Heart left ventricle (tissue), 16 donors: Measurements from ENCODE around the gene NOP53. TPM values are rescaled to one million over a fixed set of nuclear protein-coding genes. Genes with fewer than 3 reads are reported as not detected.

Experiments
- ATAC-seq, 4 donors: fragments of 200-7000 bp; cut with Tn5 transposase; one replicate each; pipeline ENCODE4 v1.9.1; 2020 to 2022; ENCODE audit warnings: moderate library complexity in 4 of 4, mild to moderate bottlenecking in 3 of 4, moderate number of reproducible peaks in 1 of 4
- DNase-seq, 5 donors: peaks; one replicate each; pipeline ENCODE4 v3.0.0-alpha.2; 2020
- H3K27ac ChIP-seq, 12 donors: fragments of 200-600 bp; sonication (generic) in 4 of 12; one replicate each; pipeline versions ENCODE4 v1.5.0 to v1.8.0; 2016 to 2022; ENCODE audit warnings: mild to moderate bottlenecking in 2 of 12
- H3K27me3 ChIP-seq, 9 donors: fragments of 200-600 bp; sonication (generic) in 2 of 9; one replicate each; pipeline versions ENCODE4 v1.5.1 to v1.8.0; 2016 to 2022; ENCODE audit warnings: mild to moderate bottlenecking in 3 of 9
- H3K36me3 ChIP-seq, 9 donors: fragments of 200-600 bp; sonication (generic) in 2 of 9; one replicate each; pipeline versions ENCODE4 v1.5.0 to v1.8.0; 2018 to 2022; ENCODE audit warnings: mild to moderate bottlenecking in 2 of 9
- H3K4me1 ChIP-seq, 12 donors: fragments of 200-600 bp; sonication (generic) in 4 of 12; one replicate each; pipeline versions ENCODE4 v1.5.0 to v1.8.0; 2016 to 2022; ENCODE audit warnings: mild to moderate bottlenecking in 3 of 12
- H3K4me3 ChIP-seq, 12 donors: fragments of 200-600 bp; sonication (generic) in 4 of 12; one replicate each; pipeline versions ENCODE4 v1.5.0 to v1.8.0; 2017 to 2022; ENCODE audit warnings: mild to moderate bottlenecking in 9 of 12, moderate library complexity in 4 of 12
- H3K9me3 ChIP-seq, 12 donors: fragments of 200-600 bp; sonication (generic) in 4 of 12; one replicate each; pipeline versions ENCODE4 v1.5.0 to v1.8.0; 2016 to 2022; ENCODE audit warnings: mild to moderate bottlenecking in 1 of 12
- CTCF ChIP-seq, 12 donors: fragments of 200-600 bp; sonication (generic) in 4 of 12; IDR thresholded peaks; one replicate each; pipeline versions ENCODE4 v1.5.0 to v1.8.0; 2018 to 2022; ENCODE audit warnings: antibody characterized with exemption in 12 of 12, mild to moderate bottlenecking in 5 of 12
- POLR2A ChIP-seq, 2 donors: fragments of 450-650 bp; IDR thresholded peaks; one replicate each; pipeline ENCODE4 v1.6.1; 2017; ENCODE audit warnings: antibody characterized with exemption in 2 of 2, mild to moderate bottlenecking in 2 of 2, moderate library complexity in 2 of 2
- WGBS, 4 donors: extraction: QIAGEN DNeasy Blood & Tissue Kit in 2 of 4; methylation state at CpG; one replicate each; pipeline versions ENCODE4 v1.1.5 to v1.1.7; 2013 to 2018; 5-methylcytosine and 5-hydroxymethylcytosine counted together
- intact Hi-C, 10 donors: fragments of 100-400 bp; cut with DNase I; formaldehyde crosslinking; loops; one replicate each; pipeline versions ENCODE4 v1.11.1 to v1.14.2; 2022
- polyA plus RNA-seq, 2 donors: library from polyadenylated mRNA; stranded (reverse); fragments of 200-250 nt; gene quantifications; one replicate each; pipeline ENCODE4 v1.2.3, GENCODE V29; 2013
- total RNA-seq, 9 donors: library from RNA; depleted of rRNA in 2 of 9; stranded (reverse); fragments of >200 nt in 2 of 9; fragmentation: NEBNext Ultra II Directional in 3 of 9; extraction: Animal tissue kit (Norgen Biotek cat#: 25700) in 3 of 9; gene quantifications; one replicate each; pipeline versions ENCODE4 v1.1.0 to v1.2.4, GENCODE V29; 2016 to 2023
- donor health status: ischemic (EF 13 %, LVEDD 7.1; RV severe dilation, severe dysfunction).
- donor health status: healthy with polysubstance abuse.
- donor health status: DM: no; HTN: yes; CAD: no.
- donor health status: DM: no; HTN: no; CAD: no.
- donor health status: ischemic (EF 25% LVEDD 6.9; RV normal size, moderate dysfunction).
- donor health status: ischemic (EF 25% LVEDD 5.7; RV mildly dilated, moderate dysfunction).
- donor health status: healthy.
- donor health status: DM: yes; HTN: yes; CAD: no.
- donor health status: ischemic (EF 35%, LVEDD 5.7; RV mildly dilated, moderate dysfunction).
- donor health status: nonischemic (EF 11% LVEDD 7.7; RV severe dilation, severe dysfunction).
- donor health status: DM: yes; HTN: yes; CAD: no.
- donor health status: PGD.
- donor health status: ischemic (EF 29% LVEDD 5.4; RV normal size, mild dysfunction).
- donor health status: nonischemic (EF 23%, LVEDD 6.1; RV moderate dilation, normal function).

Gene NOP53
- total and polyA plus RNA-seq, 11 donors: 132 to 259 (median 172) TPM

- ATAC-seq (peak; percentile 47 to 78 (median 68)), DNase-seq (peak; percentile 79 to 91 (median 85))
- Histone ChIP-seq H3K36me3 (peaks cover 0 to 28% (median 16%) of the 10 kb centered on the region in 9 donors), H3K9me3 (peaks cover 0 to 8% (median 0%) of the 10 kb centered on the region in 12 donors), H3K27me3 (no peaks in the 10 kb centered on the region), H3K4me1 (peaks cover 0 to 12% (median 4%) of the 10 kb centered on the region in 12 donors), H3K27ac (no peak overlapping the region), H3K4me3 (no peak overlapping the region)
- no peak for TF ChIP-seq POLR2A (IDR thresholded peaks at IDR 0.05)
- peak; percentile 68 to 83 (median 80) for TF ChIP-seq CTCF (IDR thresholded peaks at IDR 0.05)
- intact Hi-C loops: loop anchor here in 2 of 10 donors (2.0 to 5.0 kb wide), 2 partner anchors 72 kb away; no protein-coding TSS in a partner anchor
- 12 to 17% (median 16%) methylated on average over 10 of the region's 10 CpGs for WGBS, 4 donors
Observed at GRCh38 chr19:47790398-47790814, 45.1 kb downstream of the NOP53 start.

DNA sequence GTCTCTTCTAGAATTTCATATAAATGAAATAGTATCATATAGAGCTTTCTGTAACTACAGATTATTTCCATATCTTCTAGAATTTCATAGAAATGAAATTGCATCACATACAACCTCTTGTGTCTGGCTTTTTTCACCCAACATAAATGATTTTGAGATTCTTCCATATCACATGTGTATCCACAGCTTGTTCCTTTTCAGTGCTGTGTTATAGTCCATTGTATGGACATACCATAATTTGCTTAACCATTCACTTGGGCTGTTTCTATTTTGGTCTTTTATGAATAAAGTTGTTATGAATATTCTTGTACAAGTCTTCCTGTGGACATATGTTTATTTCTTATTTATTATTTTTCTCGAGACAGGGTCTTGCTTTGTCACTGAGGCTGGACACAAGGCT, 47.3 kb downstream of the NOP53 start:
- H3K9me3 ChIP-seq: peaks cover 0 to 8% (median 0%) of the 10 kb centered on the region in 12 donors
- H3K4me3 ChIP-seq: no peak overlapping the region
- WGBS, 4 donors: 94 to 100% (median 98%) methylated on average over 1 of the region's 1 CpG
- H3K27ac ChIP-seq: no peak overlapping the region
- intact Hi-C loops: loop anchor here in 1 of 10 donors (5.0 kb wide), 1 partner anchor 70 kb away; no protein-coding TSS in a partner anchor
- TF ChIP-seq POLR2A (IDR thresholded peaks at IDR 0.05) (no peak), CTCF (IDR thresholded peaks at IDR 0.05) (no peak)
- DNase-seq (no peak), ATAC-seq (no peak)
- peaks cover 0 to 7% (median 0%) of the 10 kb centered on the region in 9 donors for H3K36me3 ChIP-seq
- peaks cover 0 to 12% (median 4%) of the 10 kb centered on the region in 12 donors for H3K4me1 ChIP-seq
- no peaks in the 10 kb centered on the region for H3K27me3 ChIP-seq

GRCh38 chr19:47794526-47794925, 49.2 kb downstream of the NOP53 start:
- Histone ChIP-seq H3K4me1 (peaks cover 0 to 4% (median 0%) of the 10 kb centered on the region in 12 donors), H3K9me3 (peaks cover 0 to 8% (median 0%) of the 10 kb centered on the region in 12 donors), H3K4me3 (no peak overlapping the region), H3K27ac (no peak overlapping the region), H3K36me3 (no peaks in the 10 kb centered on the region), H3K27me3 (peaks cover 0 to 4% (median 0%) of the 10 kb centered on the region in 9 donors)
- DNase-seq (no peak), ATAC-seq (no peak)
- TF ChIP-seq CTCF (IDR thresholded peaks at IDR 0.05) (no peak), POLR2A (IDR thresholded peaks at IDR 0.05) (no peak)
- intact Hi-C loops: loop anchor here in 1 of 10 donors (5.0 kb wide), 1 partner anchor 68 kb away; no protein-coding TSS in a partner anchor
- 80 to 88% (median 82%) methylated on average over 18 of the region's 18 CpGs for WGBS, 4 donors

GRCh38 chr19:47796785-47797184, 51.4 kb downstream of the NOP53 start:
- Histone ChIP-seq H3K9me3 (peaks cover 0 to 16% (median 0%) of the 10 kb centered on the region in 12 donors), H3K27me3 (peaks cover 0 to 4% (median 0%) of the 10 kb centered on the region in 9 donors), H3K27ac (no peak overlapping the region), H3K4me1 (no peaks in the 10 kb centered on the region), H3K4me3 (no peak overlapping the region), H3K36me3 (no peaks in the 10 kb centered on the region)
- ATAC-seq (no peak), DNase-seq (no peak)
- intact Hi-C loops: no loop called here
- TF ChIP-seq POLR2A (IDR thresholded peaks at IDR 0.05): no peak
- no peak for TF ChIP-seq CTCF (IDR thresholded peaks at IDR 0.05)
- 92 to 100% (median 94%) methylated on average over 2 of the region's 2 CpGs for WGBS, 4 donors
